Transverse colon (tissue), 4 donors: Measurements from ENCODE around the gene IDH3G. TPM values are rescaled to one million over a fixed set of nuclear protein-coding genes. Genes with fewer than 3 reads are reported as not detected.

Source experiments
- DNase-seq: peaks from one replicate; pipeline ENCODE4 v3.0.0-alpha.2; 2019
- H3K27ac ChIP-seq, 4 donors: fragments of 200-600 bp; sonication (generic); 2 replicates each; pipeline ENCODE4 v1.5.1; 2016 to 2018; ENCODE audit warnings: inconsistent platforms in 4 of 4
- H3K27me3 ChIP-seq: fragments of 200-600 bp; sonication (generic); 2 replicates; pipeline ENCODE4 v1.5.1; 2017; ENCODE audit warnings: inconsistent platforms
- H3K36me3 ChIP-seq, 4 donors: fragments of 200-600 bp; sonication (generic); 2 replicates each; pipeline ENCODE4 v1.5.1; 2017 to 2019; ENCODE audit warnings: inconsistent platforms in 4 of 4
- H3K4me1 ChIP-seq, 4 donors: fragments of 200-600 bp; sonication (generic); 2 replicates each; pipeline ENCODE4 v1.5.1; 2017 to 2020; ENCODE audit warnings: inconsistent platforms in 4 of 4
- H3K4me3 ChIP-seq, 4 donors: fragments of 200-600 bp; sonication (generic); 1 replicate in 1 of 4; 2 replicates in 3 of 4; pipeline versions ENCODE4 v1.5.1 to v1.6.1; 2017 to 2019; ENCODE audit warnings: inconsistent platforms in 4 of 4
- H3K9me3 ChIP-seq, 2 donors: fragments of 200-600 bp; sonication (generic); 2 replicates each; pipeline ENCODE4 v1.5.1; 2017 to 2019; ENCODE audit warnings: inconsistent platforms in 2 of 2
- EP300 ChIP-seq: sonication (generic); formaldehyde crosslinking; IDR thresholded peaks from one replicate; pipeline ENCODE4 v1.6.1; 2017; ENCODE audit warnings: antibody characterized with exemption, low read depth
- POLR2A ChIP-seq: fragments of 450-650 bp; IDR thresholded peaks from one replicate; pipeline ENCODE4 v1.6.1; 2016; ENCODE audit warnings: antibody characterized with exemption, mild to moderate bottlenecking, moderate library complexity
- POLR2AphosphoS5 ChIP-seq, 3 donors: sonication (generic); formaldehyde crosslinking; IDR thresholded peaks; one replicate each; pipeline ENCODE4 v1.6.1; 2016; ENCODE audit warnings: antibody characterized with exemption in 3 of 3
- WGBS, 2 donors: methylation state at CpG; one replicate each; pipeline ENCODE4 v1.1.5; 2018; ENCODE audit warnings: low coverage in 1 of 2; 5-methylcytosine and 5-hydroxymethylcytosine counted together
- in situ Hi-C, 4 donors: fragments of 200-750 bp; cut with MboI; loops; one replicate each; pipeline versions ENCODE4 v1.15.0 to v1.15.1; 2017; ENCODE audit warnings: low sequenced_read_pairs in 3 of 4, low pct_ligation_motif_present in 1 of 4, low pct_unique_long_range_greater_than_20kb in 1 of 4
- intact Hi-C: fragments of 100-400 bp; cut with DNase I; formaldehyde crosslinking; loops from one replicate; pipeline ENCODE4 v1.15.1; 2023; ENCODE audit warnings: low total_unique reads
- total RNA-seq, 4 donors: library from RNA; depleted of rRNA; stranded (reverse); fragments of >200 nt; gene quantifications; one replicate each; pipeline ENCODE4 v1.1.0, GENCODE V29; 2016
- TF ChIP-seq, protein P1 (sequence below), 5 experiments: fragments of 200-600 bp in 3 of 5; fragments of 450-650 bp in 2 of 5; sonication (generic) in 3 of 5; IDR thresholded peaks; 1 replicate in 2 of 5; 2 replicates in 3 of 5; pipeline ENCODE4 v1.5.1; 2016 to 2017; ENCODE audit warnings: antibody characterized with exemption in 5 of 5, inconsistent platforms in 3 of 5, mild to moderate bottlenecking in 2 of 5, moderate library complexity in 1 of 5

IDH3G gene
- total RNA-seq, 4 donors from 2014 or later, result 77.5 to 203 (median 117) TPM

DNA sequence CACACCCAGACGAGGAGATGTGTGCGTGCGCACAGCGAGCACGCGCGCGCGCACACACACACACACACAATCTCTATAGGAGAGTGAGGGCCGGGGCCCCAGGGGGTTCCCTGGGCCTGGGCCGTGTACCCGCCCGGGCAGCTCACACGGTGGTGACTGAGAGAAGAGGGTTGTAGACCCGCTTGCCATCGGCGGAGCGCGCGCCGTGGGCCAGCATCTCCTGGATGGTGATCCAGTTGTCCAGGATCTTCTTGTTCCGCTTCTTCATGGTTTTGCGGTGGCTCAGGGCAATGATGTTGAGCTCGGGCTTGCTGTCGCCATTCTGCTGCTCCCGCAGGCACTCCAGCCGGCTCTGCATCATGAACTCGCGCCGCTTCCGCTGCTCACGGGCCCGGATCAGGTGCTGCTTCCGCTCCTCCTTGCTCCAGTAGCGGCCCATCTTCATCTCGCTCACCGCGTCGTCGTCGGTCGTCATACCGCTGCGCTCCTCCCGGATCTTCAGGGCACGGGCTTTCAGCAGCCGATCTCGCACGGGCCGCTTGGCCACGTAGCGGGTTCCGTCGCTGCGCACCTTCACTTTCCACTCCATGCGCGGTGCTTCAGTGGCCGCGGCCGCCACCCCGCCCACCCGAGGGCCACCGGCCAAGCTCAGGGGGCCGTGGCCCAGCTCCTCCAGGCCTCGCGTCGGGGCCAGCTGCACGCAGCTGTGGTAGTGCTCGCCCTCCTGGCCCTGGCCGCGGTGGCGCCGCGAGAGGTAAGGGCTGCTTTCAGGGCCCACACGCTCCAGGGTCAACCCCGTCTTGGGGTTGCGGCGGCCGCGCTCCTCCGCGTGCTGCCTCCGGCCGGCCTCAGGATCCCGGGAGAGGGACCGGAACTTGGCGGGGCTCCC lies 9.3 kb upstream of the IDH3G start:
- in situ Hi-C loops (loop anchor here in 1 of 4 donors (25.0 kb wide), 1 partner anchor 109 kb away; the partner anchor contains the start of gene AVPR2), intact Hi-C loops (no loop called here)
- Histone ChIP-seq H3K36me3 (no peaks in the 10 kb centered on the region), H3K4me3 (no peak overlapping the region), H3K4me1 (no peaks in the 10 kb centered on the region), H3K27me3 (no peaks in the 10 kb centered on the region), H3K27ac (no peak overlapping the region), H3K9me3 (no peaks in the 10 kb centered on the region)
- no peak for DNase-seq
- 96% methylated on average over 76 of the region's 87 CpGs; no CpG with 5 or more reads in 1 of the 2 donors for WGBS, 2 donors
- TF ChIP-seq POLR2AphosphoS5 (IDR thresholded peaks at IDR 0.05) (no peak), EP300 (no peak), POLR2A (no peak)
- TF ChIP-seq, protein P1, sequence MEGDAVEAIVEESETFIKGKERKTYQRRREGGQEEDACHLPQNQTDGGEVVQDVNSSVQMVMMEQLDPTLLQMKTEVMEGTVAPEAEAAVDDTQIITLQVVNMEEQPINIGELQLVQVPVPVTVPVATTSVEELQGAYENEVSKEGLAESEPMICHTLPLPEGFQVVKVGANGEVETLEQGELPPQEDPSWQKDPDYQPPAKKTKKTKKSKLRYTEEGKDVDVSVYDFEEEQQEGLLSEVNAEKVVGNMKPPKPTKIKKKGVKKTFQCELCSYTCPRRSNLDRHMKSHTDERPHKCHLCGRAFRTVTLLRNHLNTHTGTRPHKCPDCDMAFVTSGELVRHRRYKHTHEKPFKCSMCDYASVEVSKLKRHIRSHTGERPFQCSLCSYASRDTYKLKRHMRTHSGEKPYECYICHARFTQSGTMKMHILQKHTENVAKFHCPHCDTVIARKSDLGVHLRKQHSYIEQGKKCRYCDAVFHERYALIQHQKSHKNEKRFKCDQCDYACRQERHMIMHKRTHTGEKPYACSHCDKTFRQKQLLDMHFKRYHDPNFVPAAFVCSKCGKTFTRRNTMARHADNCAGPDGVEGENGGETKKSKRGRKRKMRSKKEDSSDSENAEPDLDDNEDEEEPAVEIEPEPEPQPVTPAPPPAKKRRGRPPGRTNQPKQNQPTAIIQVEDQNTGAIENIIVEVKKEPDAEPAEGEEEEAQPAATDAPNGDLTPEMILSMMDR (IDR thresholded peaks at IDR 0.05), result no peak

DNA sequence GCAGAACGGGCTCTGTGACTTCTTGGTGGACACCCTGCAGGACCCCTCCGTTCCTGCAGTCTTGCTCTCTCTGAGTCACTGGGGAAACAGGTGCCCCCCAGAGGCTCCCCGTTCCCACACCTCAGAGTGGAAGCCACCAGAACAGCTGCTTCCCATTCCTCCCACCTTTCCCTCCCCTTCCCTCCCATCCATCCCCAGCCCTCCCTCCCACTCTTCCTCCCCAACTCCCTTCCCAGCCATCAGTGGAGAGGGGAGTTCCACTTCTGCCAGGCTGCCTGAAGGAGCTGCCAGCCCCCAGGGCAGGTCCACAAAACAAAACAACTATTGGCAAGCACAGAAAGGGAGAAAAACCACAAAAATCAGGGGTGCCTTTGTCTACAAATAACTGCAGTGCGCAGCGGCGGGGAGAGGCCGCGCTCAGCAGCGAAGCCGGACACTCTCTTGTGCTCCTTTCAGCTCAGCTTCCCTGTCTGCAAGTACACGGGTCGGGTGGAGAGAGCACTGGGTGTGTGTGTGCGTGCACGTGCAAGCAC lies 8.4 kb upstream of the IDH3G start:
- Histone ChIP-seq H3K27me3 (no peaks in the 10 kb centered on the region), H3K4me1 (no peaks in the 10 kb centered on the region), H3K9me3 (no peaks in the 10 kb centered on the region), H3K27ac (no peak overlapping the region), H3K36me3 (no peaks in the 10 kb centered on the region), H3K4me3 (no peak overlapping the region)
- intact Hi-C loops (no loop called here), in situ Hi-C loops (loop anchor here in 1 of 4 donors (25.0 kb wide), 1 partner anchor 110 kb away; the partner anchor contains the start of gene AVPR2)
- no peak for TF ChIP-seq POLR2AphosphoS5 (IDR thresholded peaks at IDR 0.05)
- TF ChIP-seq, protein P1 (IDR thresholded peaks at IDR 0.05), result no peak
- no peak for TF ChIP-seq POLR2A
- TF ChIP-seq EP300, result no peak
- 70% methylated on average over 14 of the region's 14 CpGs; no CpG with 5 or more reads in 1 of the 2 donors for WGBS, 2 donors
- DNase-seq, result no peak

DNA sequence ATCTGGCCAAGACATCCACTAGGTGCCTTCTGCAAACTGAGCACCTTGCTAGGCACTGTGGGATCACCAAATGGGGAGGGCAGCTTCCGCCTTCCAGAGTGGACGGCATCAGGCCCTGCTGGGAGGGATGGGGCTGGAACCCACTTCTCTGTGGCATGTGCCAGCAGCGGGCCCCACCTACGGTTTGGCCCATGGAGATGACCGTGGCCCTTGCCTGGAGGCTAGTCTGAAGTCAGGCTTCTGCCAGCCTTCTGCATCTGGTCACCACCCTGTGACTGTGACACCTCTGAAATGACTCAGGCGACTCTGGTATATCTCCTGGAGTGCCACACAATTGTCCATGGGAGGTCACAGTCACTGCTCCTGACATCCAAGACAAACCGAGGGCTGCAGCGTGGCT lies 7.5 kb upstream of the IDH3G start:
- no peak for TF ChIP-seq POLR2A
- TF ChIP-seq, protein P1 (IDR thresholded peaks at IDR 0.05), result no peak
- TF ChIP-seq POLR2AphosphoS5 (IDR thresholded peaks at IDR 0.05), result no peak
- no peak for TF ChIP-seq EP300
- Histone ChIP-seq H3K27ac (no peak overlapping the region), H3K36me3 (no peaks in the 10 kb centered on the region), H3K9me3 (no peaks in the 10 kb centered on the region), H3K4me3 (no peak overlapping the region), H3K4me1 (no peaks in the 10 kb centered on the region), H3K27me3 (no peaks in the 10 kb centered on the region)
- in situ Hi-C loops (loop anchor here in 1 of 4 donors (25.0 kb wide), 1 partner anchor 111 kb away; the partner anchor contains the start of gene AVPR2), intact Hi-C loops (no loop called here)
- 80% methylated on average over 4 of the region's 8 CpGs; no CpG with 5 or more reads in 1 of the 2 donors for WGBS, 2 donors
- DNase-seq, result no peak

DNA sequence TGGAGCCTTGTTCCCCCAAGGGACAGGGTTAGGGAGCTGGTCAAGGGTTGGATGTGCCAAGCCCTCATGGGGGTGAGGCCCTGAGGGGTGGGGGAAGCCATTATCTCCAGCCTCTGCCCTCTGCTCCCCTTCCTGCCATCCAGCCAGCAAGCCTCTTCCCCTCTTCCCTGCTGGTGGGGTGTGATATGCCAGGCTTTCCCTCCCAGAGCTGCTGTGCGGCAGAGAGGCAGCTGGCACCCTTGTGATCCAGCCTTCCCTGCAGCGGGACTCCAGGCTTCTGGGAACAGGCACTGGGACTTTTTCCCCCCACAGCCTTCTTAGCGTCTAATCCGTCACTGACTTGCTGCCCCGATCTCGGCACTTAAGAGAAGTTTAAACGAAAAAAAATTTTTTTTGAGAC lies 6.6 kb upstream of the IDH3G start:
- no peak for DNase-seq
- Histone ChIP-seq H3K4me3 (no peak overlapping the region), H3K27me3 (no peaks in the 10 kb centered on the region), H3K4me1 (peaks cover 0 to 8% (median 6%) of the 10 kb centered on the region in 4 donors), H3K9me3 (no peaks in the 10 kb centered on the region), H3K27ac (no peak overlapping the region), H3K36me3 (no peaks in the 10 kb centered on the region)
- in situ Hi-C loops (loop anchor here in 1 of 4 donors (25.0 kb wide), 1 partner anchor 112 kb away; the partner anchor contains the start of gene AVPR2), intact Hi-C loops (no loop called here)
- TF ChIP-seq POLR2A, result no peak
- no peak for TF ChIP-seq EP300
- TF ChIP-seq, protein P1 (IDR thresholded peaks at IDR 0.05), result no peak
- TF ChIP-seq POLR2AphosphoS5 (IDR thresholded peaks at IDR 0.05), result no peak
- WGBS, 2 donors, result 77% methylated on average over 7 of the region's 7 CpGs; no CpG with 5 or more reads in 1 of the 2 donors
